ENCODE data around the gene UNC5B.

The UNC5B gene

GRCh38 chr10:71255808-71256660 is 43.7 kb downstream of the UNC5B start:
- no peak for DNase-seq

DNA sequence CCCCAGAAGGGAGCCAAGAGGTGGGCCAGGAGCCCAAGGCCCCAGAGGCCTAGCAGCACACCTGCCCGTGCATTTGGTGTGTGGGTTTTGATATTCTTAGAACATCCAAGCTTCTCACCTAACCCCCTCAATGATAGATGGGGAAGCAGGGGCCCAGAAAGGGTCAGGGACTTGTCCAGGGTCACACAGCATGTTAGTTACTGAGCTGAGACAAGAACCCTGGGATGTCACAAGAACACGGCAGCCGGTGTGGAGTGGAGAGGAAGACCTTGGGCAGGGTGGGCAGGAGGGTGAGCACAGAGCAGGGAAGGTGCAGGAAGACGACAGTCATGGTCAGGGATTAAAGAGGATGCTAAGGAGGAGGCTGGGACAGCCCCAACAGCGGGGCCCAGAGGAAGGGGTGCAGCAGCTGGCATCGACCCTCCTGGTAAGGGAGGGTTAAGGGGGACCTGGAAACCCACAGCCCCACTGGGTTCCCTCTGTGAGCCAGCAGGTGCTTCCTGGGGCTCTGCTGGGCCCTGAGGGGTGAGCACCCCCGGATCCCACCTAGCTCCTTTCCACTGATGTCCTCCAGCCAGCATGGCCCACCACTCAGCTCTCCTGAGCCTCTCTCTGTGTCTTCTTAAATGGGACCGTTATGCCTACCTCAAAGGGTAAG is 44.4 kb downstream of the UNC5B start:
- no peak for DNase-seq

GRCh38 chr10:71257319-71257997 is 45.1 kb downstream of the UNC5B start:
- no peak for DNase-seq

- DNase-seq, result no peak
Observed at GRCh38 chr10:71258046-71258445, 45.7 kb downstream of the UNC5B start.

GRCh38 chr10:71258446-71259145 is 46.2 kb downstream of the UNC5B start:
- no peak for DNase-seq

DNA sequence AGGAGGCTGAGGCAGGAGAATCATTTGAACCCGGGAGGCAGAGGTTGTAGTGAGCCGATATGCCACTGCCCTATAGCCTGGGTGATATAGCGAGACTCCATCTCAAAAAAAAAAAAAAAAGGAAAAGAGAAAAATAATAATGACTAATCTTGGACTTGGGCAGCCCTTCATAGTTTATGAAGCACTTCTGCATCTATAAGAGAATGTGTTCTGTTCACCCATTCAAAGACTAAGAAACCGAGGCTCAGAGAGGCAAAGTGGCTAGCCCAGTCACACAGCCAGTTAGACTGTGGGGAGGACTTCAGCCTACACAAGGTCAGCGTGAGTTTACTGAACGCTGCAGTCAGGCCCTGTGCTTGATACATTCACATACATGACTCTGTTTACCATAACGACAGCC is 46.9 kb downstream of the UNC5B start:
- no peak for DNase-seq

- DNase-seq, result no peak
Observed at GRCh38 chr10:71259815-71260501, 47.6 kb downstream of the UNC5B start.

DNA sequence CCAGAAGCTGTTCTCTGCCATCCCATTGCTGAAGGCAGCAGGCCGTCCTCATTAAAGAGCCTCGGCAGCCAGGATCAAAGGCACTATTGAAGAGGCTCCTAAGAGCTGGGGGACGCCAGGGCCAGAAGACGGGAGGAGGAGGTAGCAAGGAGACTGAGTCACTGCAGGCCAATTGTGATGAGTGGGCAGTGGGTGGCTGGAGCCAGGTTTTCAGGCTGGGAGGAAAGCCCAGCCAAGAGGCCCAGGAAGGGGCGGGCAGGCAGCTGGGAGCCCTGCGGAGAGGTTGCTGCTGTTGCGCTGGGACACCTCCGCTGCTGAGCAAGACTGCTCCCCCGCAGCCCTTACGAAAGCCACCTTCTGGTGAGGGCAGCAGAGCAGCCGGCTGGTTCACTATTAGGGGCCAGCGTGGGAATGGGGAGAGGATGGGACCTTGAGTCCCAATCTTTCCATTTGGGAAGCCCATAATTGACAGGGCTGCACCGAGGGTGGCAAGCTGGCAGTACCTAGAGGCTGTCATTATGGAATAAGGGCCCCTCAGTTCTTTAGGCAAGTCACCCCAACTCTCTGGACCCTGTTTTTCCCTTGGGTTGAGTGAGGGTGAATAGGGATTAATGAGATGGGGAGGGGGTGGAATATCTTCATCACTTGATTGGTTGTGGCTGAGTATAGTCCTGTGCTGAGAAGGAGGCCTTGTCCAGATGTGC is 48.4 kb downstream of the UNC5B start:
- peak; percentile 67 for DNase-seq

- DNase-seq, result peak; percentile 75
Observed at GRCh38 chr10:71262027-71262426, 49.7 kb downstream of the UNC5B start.

- no peak for DNase-seq
Observed at GRCh38 chr10:71262817-71263216, 50.4 kb downstream of the UNC5B start.

GRCh38 chr10:71263376-71263775 is 51.0 kb downstream of the UNC5B start:
- no peak for DNase-seq

DNA sequence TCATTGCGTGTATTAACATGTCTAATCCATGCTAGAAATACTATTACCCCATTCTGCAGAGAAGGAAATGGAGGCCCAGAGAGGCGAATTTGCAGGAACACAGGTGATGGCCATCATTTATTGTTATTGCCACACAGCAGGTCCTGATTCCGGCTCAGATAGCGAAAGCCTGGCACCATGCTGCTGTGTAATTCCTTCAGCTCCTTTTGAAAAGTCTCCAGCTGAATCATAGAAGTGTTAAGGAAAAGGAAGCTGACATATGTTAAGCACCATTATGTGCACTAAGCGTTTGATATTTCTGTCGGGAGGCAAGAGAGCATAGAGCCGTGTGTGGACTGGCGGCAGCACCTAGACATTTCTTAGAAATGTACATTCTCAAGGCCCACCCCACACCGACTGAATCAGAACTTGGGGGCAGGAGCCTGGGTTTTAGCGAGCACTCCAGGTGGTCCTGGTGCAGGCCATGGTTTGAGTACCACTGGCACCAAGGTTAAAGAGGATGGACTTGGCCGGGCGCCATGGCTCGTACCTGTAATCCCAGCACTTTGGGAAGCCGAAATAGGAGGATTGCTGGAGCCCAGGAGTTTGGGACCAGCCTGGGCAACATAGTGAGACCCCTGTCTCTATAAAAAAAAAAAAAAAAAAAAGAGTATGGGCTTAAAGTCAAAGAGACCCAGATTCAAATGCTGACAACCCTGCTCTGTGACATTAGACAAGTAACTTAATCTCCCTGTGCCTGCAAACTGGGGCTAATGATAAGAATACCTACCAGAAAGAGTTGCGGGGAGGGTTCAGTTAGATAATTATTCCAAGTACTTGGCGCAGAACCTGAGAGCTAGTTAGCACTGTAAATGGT is 52.2 kb downstream of the UNC5B start:
- DNase-seq, result no peak

DNA sequence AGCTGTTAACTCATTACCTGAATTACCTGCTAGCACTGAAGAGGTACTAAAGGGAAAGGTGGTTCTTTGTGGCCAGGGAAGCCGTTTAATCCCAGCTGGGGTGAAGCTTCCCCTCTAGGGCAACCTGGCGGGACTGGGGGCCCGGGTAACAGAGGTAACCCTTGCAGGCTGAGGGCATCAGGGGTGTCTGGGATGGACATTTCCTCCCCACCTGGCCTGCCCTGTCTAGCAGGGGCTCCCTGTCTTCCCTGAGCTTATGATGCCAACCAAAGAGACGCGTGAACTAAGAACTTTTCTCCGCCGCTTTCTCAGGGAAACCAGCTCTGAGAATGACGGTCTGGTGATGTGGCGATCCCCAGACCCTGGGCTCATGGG is 52.8 kb downstream of the UNC5B start:
- DNase-seq, result no peak

DNA sequence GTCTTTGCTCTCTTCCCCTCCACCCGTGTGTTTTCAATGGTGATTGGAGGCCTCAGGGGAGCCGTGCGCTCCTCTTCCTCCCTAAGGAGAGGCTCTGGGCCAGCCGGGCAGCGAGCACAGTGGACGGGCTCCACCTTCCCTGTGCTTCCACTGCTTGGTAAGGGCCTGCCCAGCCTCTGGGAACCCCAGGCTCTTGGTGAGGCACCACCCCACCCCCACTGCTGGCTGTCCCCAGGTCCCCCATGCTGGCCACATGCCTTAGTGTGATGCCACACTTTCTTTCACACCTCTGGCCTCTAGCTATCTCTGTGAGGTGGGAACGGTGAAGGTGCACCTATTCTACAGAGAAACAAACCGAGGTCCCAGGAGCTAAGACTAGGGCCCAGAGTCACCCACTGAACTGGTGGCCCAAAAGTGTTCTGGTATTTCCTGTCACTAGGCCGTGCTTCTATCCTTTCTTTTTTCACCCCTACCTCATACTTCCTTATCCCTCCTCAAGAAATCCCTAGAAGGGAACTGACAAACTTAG is 53.3 kb downstream of the UNC5B start:
- DNase-seq, result no peak

- DNase-seq, result no peak
Observed at GRCh38 chr10:71266147-71266917, 54.0 kb downstream of the UNC5B start.

- DNase-seq, result no peak
Observed at GRCh38 chr10:71266918-71267442, 54.6 kb downstream of the UNC5B start.

- DNase-seq, result no peak
Observed at GRCh38 chr10:71267508-71268240, 55.3 kb downstream of the UNC5B start.

DNA sequence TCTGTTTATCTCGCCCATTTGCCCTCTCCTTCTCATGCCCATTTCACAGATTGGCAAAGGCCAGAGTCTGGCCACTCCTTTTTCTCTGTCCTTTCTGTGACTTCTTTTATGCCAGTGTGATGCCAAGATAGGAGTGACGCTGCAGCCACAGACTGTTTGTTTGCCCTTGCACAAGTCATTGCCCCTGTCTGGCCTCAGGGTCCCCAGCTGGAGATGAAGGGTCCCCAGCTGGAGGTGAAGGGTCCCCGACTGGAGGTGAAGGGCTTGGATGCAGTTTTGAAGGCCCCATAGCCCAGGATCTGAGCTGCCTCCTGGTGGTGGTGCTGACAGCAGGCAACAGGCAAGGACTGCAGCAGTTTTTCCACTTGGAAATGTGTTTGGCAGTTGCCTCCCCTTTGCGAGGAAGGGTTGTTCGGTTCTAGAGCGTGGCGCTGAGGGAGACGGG is 55.9 kb downstream of the UNC5B start:
- DNase-seq, result no peak

DNA sequence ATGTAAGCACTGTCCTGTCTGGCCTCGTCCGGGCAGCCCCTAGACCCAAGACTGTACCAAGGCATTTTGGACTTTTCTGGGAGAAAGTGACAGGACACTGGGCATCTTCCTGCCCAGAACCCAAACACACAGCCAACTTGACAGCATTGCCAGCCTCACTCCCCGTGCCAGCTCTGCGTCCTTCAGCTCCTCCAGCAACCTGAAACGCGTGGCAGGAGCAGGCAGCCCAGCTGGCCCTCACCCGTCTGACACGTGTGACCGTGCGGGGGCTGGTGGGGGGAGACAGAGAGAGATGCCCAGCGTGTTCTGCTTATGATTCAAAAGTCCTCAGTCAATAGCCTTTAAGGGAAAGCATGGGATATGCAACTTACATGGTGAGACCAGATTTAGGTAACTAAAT is 56.4 kb downstream of the UNC5B start:
- DNase-seq, result no peak

Measured in right forelimb (tissue), 1 donor.